GM19438 (cell line): Measurements from ENCODE around the gene EIF3K.

Experiments
- ATAC-seq: cut with Tn5 transposase; IDR thresholded peaks from one replicate; pipeline ENCODE4 v1.9.1; 2021; ENCODE audit warnings: low read depth; ENCODE audit not compliant: unreplicated experiment

EIF3K gene

DNA sequence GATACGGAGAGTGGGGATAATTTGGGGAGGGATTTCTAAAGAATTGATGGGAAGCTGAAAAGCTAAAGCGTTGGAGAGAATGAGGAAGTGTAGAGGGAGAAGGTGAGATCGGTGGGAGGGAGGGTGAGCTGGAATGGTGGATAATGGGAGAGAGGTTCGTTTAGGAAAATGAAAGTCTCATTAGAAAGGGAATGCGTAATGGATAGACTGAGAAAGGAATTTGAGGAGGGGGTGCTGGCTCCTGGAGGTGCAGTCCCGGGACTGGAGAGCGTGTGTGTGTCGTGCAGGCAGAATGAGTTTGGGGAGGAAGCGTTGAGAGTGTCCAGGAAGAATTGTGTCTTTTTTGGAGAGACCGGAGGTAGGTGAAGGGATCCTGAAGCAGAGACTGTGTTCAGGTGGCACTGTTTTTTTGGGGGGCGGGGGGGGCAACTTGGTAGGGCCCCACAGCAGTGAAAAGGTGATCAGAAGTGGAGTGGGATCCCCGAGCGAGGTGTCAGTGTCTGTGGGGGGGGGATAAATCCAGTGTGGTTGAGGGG, 29.8 kb downstream of the EIF3K start:
- no peak for ATAC-seq

GRCh38 chr19:38649305-38650171, 30.6 kb downstream of the EIF3K start:
- ATAC-seq = no peak

GRCh38 chr19:38650172-38650775, 31.3 kb downstream of the EIF3K start:
- no peak for ATAC-seq

- ATAC-seq = no peak
Measured at GRCh38 chr19:38650911-38651584, 32.1 kb downstream of the EIF3K start.

- ATAC-seq = no peak
Measured at GRCh38 chr19:38653028-38653571, 34.1 kb downstream of the EIF3K start.

- no peak for ATAC-seq
Measured at GRCh38 chr19:38654628-38655055, 35.7 kb downstream of the EIF3K start.

DNA sequence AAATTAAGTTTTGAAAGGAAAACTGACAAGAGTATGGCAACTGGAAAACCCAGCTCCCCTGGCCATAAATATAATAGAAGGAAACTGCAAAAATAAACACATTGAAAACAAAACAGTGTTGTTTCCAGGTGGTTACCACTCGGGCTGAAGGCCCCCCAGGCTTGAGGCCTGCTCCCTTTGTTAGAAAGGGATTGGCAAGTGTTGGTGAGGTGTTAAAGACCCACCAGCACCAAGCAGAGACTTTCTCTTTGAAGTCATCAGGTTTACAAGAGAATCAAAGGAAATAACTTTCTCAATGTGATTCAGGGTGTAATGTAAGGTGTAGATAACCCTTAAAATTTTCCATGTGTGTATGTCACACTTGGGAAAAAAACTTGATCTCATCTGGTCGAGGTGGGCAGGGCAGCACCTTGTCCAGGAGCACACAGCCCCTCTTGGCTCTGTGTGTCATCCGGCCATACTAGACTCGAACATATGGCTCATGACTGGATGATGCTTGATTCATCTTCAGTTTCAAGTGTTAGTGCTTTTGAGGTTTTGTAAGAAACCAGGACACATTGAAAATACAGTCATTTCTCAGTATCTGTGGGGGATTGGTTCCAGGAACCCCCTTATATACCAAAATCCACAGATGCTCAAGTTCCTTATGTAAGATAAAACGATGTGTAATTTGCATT, 36.3 kb downstream of the EIF3K start:
- no peak for ATAC-seq

DNA sequence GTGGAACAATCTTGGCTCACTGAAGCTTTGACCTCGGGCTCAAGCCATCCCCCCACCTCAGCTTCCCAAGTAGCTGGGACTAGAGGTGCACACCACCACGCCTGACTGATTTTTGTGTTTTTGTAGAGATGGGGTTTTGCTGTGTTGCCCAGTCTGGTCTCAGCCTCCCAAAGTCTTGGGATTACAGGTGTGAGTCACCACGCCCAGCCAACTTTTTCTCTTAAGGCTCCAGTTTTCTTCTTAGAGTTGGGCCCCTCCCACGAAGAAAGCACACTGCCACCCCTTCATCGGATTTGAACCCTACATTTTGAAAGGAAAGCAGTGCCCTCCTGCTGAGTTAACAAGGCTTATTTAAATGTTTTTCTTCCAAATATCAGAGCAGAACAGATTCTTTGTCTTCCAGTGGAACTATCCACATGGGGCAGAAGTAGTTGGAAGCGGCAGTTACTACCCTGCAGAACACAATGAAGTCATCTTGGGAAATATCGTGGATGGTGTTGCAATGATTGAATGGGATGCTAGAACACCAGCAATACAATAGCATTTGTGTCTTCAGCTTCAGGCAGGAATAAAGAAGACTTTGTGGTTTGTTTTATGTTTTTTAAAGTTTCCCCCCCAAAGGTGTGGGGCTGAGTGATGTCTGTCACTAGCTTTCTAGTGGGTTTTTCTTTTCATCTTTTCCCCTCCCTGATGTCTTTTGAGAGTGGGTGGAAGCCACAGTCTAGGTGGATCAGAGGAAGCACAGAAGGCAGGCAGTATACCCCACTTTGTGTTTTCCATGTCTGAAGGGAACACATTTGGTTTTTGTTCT, 37.4 kb downstream of the EIF3K start:
- no peak for ATAC-seq

GRCh38 chr19:38657633-38658222, 38.7 kb downstream of the EIF3K start:
- ATAC-seq = no peak

DNA sequence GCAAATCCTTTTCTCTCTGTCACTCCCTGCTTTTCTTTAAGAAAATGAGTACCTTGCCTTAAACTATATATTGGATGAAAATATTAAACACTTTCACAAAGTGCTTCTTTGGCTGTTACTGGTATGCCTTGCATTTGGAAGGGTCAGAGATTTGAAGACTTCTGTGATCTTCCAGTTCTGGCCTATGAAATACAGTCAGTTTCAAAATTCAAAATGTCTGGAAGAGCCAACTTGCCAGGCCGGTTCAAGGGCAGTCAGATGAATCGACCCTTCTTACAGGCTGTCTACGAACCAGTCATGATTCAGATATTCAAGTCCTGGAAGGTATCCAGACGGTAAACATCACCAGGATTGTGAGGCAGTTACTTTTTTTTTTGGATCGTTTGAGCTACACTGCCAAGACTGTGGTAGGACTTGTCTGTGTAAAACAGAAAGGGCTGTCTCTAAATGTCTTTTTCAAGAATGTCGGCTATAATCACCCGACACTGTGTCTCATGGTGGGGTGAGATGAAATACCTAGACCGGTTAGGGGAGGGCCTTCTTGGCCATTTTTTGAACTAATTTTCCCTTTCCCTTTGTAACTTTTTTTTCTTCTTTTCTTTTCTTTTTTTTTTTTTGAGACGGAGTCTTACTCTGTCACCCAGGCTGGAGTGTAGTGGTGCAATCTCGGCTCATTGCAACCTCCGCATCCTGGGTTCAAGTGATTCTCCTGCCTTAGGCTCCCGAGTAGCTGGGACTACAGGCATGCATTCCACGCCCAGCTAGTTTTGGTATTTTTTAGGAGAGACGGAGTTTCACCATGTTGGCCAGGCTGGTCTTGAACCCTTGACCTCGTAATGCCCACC, 39.7 kb downstream of the EIF3K start:
- ATAC-seq = no peak

- ATAC-seq = no peak
Measured at GRCh38 chr19:38660724-38661123, 41.7 kb downstream of the EIF3K start.

DNA sequence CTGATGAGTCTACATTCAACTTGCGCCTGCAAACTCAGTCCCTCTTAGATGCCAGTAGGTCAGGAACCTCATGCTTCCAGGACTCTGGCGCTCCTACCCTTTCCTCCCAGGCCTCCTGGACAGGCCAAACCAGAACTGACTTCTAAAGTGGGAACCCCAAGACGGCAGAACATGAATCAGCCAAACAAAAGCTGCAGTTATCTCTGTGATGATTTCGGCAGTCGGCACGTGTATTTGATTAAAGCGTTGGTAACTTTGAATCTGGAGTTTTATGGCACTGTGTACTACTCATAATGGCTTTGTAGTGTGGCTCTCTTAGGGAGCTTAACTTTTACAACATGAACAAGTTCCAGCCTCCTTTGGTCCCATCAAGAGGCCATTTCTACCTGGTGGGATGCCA, 42.1 kb downstream of the EIF3K start:
- ATAC-seq = no peak

- ATAC-seq = no peak
Measured at GRCh38 chr19:38661996-38662395, 43.0 kb downstream of the EIF3K start.

- no peak for ATAC-seq
Measured at GRCh38 chr19:38662537-38663155, 43.7 kb downstream of the EIF3K start.

DNA sequence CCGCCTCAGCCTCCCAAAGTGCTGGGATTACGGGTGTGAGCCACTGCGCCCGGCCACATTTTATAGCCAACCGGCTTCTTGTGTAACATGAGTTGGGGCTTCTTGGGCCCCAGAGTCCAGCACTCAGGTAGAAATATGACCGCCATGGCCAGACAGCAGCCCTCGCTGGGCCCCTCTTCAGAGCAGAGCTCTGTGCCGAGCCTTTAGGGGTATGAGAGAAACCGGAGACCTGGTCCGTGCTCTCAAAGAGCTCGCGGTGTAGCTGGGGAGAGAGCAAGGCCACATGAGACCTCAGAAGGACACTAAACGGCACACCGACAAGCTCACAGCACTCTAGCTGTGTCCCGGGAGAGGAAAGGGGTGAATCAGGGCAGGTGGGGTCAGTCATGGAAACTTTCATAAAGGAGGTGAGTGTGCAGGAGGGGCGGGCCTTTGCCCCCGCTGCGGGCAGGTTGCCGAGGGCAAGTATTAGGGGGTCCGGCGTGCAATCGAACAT, 44.2 kb downstream of the EIF3K start:
- no peak for ATAC-seq

DNA sequence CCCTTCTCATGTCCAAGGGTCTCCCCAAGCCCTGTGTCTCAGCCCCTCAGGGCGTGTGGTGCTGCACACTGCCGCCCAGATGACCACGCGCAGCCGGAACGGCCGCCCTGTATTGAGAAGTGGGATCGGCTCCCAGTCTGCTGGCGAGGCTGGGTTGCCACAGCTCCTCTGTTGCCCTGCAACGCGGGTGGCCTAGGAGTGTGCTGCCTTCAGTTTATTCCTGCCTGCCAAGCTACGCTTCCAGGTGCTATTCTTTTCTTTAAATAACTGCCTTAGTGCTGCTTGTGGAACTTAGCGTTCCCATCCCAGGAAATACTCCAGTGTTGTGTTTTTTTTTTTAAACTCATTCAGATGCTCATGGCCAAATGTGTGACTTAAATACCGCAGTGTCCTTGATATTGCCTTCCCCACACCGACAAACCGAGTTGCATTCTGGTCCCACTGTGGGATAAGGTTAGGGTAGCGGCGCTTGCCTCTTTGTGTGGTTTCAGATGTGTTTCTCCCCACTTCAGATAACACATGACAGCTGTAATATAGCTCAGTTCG, 45.0 kb downstream of the EIF3K start:
- ATAC-seq = no peak

DNA sequence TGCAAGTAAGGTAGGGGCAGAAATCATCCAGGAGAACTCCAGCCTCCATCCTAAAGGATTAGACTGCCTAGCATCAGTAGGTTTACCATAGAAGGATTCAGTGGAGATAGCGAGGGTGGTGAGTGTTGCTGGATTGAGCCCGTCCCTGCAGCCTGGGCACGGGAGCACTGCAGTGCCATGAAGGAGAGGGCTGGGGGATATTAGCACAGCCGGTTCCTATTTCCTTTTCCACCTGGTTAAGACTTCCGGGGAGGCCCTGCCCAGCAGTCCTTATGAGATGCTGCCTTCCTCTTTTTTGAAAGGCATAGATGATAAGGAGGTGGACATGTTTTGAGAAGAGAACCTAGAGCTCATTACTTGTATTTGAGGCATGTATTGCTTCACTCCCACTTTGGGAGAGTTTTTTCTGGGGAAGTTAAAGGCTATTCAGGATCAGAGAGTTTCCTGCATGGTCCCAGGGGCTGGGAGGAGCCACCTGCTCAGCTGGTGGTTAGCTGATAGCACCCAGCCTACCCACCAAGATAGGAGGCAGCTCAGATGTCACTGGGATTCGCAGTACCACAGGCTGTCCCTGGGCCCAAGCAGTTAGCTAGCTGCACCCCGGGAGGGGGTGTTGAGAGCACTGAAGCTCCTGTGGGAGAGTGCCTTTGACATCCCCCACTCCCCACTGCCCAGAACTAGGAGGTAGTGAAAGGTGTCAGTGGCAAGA, 45.7 kb downstream of the EIF3K start:
- no peak for ATAC-seq
